HG03103 (cell line): ENCODE results near the gene PTCHD4.

Source experiments
- ATAC-seq: cut with Tn5 transposase; IDR thresholded peaks from one replicate; pipeline ENCODE4 v1.9.1; 2021; ENCODE audit warnings: low read depth; ENCODE audit not compliant: unreplicated experiment

Gene PTCHD4

GRCh38 chr6:48061265-48061990 is 49.6 kb downstream of the PTCHD4 start:
- ATAC-seq, result no peak
